SK-N-MC (cell line): ENCODE results near the gene BICC1.

ENCODE experiments used
- DNase-seq: peaks from one replicate; pipeline ENCODE4 v3.0.0-alpha.2; 2011; ENCODE audit warnings: low read depth, low spot score
- H3K27ac ChIP-seq: fragments of 200-600 bp; sonication (generic); 2 replicates; pipeline ENCODE4 v1.5.1; 2016; ENCODE audit warnings: mixed run types
- H3K36me3 ChIP-seq: fragments of 200-600 bp; sonication (generic); 2 replicates; pipeline ENCODE4 v1.6.1; 2017; ENCODE audit warnings: antibody characterized with exemption, low read length, mixed read lengths; ENCODE audit not compliant: insufficient read depth
- H3K4me3 ChIP-seq: fragments of 200-600 bp; sonication (generic); 2 replicates; pipeline ENCODE4 v1.5.1; 2016
- H3K9ac ChIP-seq: fragments of 200-600 bp; sonication (generic); 2 replicates; pipeline ENCODE4 v1.8.0; 2017; ENCODE audit warnings: mixed run types, mixed read lengths; ENCODE audit not compliant: insufficient read length
- H3K9me3 ChIP-seq: fragments of 200-600 bp; sonication (generic); 2 replicates; pipeline ENCODE4 v1.6.1; 2017; ENCODE audit warnings: low read depth, mild to moderate bottlenecking, antibody characterized with exemption, low read length, moderate library complexity, mixed read lengths
- EZH2 ChIP-seq: fragments of 200-600 bp; sonication (generic); IDR thresholded peaks from one replicate; pipeline ENCODE4 v1.6.1; 2017; ENCODE audit warnings: antibody characterized with exemption
- FOXP2 ChIP-seq: optimal IDR thresholded peaks from 2 replicates; pipeline ENCODE3; 2011; ENCODE audit warnings: mild to moderate bottlenecking, moderate library complexity; ENCODE audit not compliant: insufficient read depth; ENCODE audit errors: extremely low read length, control extremely low read depth
- POLR2AphosphoS5 ChIP-seq: IDR thresholded peaks from 2 replicates; pipeline ENCODE4 v1.6.1; 2012; ENCODE audit warnings: mild to moderate bottlenecking, low read depth, low read length, borderline replicate concordance

Gene BICC1

DNA sequence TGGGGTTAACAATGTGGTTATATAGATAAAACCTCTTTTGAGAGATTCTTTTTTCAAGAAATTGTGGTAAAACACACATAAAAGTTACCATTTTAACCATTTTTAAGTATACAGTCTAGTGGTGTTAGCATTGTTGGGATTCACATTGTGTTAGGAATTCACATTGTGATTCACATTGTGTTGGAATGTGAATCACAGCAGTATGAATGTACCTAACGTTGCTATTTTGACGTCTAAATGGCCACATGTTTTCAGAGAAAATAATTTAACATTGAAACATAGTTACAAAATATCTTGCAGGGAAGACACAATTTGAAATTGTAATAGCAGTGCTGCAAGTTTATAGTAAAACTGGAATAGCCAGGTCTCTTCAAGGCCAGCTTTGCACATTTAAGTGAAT is 129.0 kb downstream of the BICC1 start:
- H3K9ac ChIP-seq, result no peak overlapping the region
- H3K4me3 ChIP-seq, result no peak overlapping the region
- no peak overlapping the region for H3K27ac ChIP-seq
- H3K36me3 ChIP-seq, result no peaks in the 10 kb centered on the region
- no peaks in the 10 kb centered on the region for H3K9me3 ChIP-seq
- no peak for DNase-seq
- TF ChIP-seq EZH2 (no peak), FOXP2 (no peak), POLR2AphosphoS5 (no peak)

DNA sequence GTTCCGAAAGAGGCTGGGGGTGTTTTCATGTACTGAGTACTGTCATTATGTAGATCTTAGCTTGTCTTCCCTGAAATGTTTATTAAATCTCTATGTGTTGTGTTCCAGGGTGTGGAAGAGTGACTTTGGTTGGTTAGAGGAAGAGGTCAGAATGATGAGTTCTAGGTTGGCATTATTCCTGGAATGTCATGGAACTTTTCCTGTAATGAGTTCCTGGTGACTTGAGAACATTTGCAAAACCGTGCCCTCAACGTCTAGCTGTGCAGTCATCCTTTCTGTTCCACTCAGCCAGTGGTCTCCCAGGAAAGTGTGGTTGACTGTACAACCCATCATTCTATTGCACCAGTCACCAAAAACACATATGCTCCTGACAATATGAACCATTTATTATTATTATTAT is 129.6 kb downstream of the BICC1 start:
- Histone ChIP-seq H3K9me3 (no peaks in the 10 kb centered on the region), H3K9ac (no peak overlapping the region), H3K4me3 (no peak overlapping the region), H3K36me3 (no peaks in the 10 kb centered on the region), H3K27ac (no peak overlapping the region)
- DNase-seq, result no peak
- TF ChIP-seq FOXP2 (no peak), EZH2 (no peak), POLR2AphosphoS5 (no peak)

DNA sequence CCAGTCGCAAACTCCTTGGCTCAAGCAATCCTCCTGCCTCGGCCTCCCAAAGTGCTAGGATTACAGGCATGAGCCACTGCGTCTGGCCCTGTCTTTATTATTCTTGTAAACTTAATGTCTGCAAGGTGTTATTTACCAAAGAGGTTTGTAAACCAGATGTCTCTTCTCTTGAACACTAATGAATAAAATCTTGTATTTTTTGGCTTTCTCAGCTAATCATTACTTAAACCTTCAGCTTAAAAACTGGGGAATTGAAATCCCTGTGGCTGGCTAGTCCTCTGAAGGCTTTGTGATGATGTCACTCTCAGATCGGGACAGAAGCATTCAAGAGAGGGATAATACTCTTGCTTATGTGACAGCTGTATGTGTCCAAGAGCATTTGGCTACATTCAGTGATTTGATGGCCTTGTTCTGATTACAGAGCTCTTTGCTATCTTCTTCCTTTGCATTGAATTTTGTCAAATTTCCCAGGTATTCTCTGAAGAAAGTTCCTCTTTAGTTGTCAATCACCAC is 130.3 kb downstream of the BICC1 start:
- no peaks in the 10 kb centered on the region for H3K9me3 ChIP-seq
- no peak overlapping the region for H3K9ac ChIP-seq
- no peaks in the 10 kb centered on the region for H3K36me3 ChIP-seq
- TF ChIP-seq FOXP2 (no peak), EZH2 (no peak), POLR2AphosphoS5 (no peak)
- DNase-seq, result no peak
- H3K4me3 ChIP-seq, result no peak overlapping the region
- H3K27ac ChIP-seq, result no peak overlapping the region

DNA sequence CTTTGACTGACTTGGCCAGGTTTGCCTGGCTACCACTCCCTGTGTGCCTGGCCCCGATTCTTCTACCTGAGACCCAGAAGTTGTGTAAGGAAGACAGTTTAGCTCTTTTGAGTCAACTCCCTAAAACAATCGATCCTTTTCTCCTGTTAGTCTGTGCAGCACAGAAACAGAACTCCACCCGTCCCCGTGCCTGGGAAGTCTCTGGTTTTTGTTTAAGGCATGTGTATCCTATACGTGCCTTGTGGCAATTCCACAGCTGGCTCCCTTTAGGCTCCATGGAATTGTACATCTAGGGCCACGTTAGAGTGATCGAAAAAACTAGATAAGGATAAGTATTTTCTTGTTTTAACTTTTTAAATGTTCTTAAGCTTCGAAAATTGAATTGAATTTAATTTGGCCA is 131.6 kb downstream of the BICC1 start:
- H3K9me3 ChIP-seq, result no peaks in the 10 kb centered on the region
- H3K9ac ChIP-seq, result no peak overlapping the region
- H3K27ac ChIP-seq, result no peak overlapping the region
- TF ChIP-seq FOXP2, result no peak
- TF ChIP-seq POLR2AphosphoS5, result no peak
- TF ChIP-seq EZH2, result no peak
- no peaks in the 10 kb centered on the region for H3K36me3 ChIP-seq
- no peak for DNase-seq
- H3K4me3 ChIP-seq, result no peak overlapping the region

DNA sequence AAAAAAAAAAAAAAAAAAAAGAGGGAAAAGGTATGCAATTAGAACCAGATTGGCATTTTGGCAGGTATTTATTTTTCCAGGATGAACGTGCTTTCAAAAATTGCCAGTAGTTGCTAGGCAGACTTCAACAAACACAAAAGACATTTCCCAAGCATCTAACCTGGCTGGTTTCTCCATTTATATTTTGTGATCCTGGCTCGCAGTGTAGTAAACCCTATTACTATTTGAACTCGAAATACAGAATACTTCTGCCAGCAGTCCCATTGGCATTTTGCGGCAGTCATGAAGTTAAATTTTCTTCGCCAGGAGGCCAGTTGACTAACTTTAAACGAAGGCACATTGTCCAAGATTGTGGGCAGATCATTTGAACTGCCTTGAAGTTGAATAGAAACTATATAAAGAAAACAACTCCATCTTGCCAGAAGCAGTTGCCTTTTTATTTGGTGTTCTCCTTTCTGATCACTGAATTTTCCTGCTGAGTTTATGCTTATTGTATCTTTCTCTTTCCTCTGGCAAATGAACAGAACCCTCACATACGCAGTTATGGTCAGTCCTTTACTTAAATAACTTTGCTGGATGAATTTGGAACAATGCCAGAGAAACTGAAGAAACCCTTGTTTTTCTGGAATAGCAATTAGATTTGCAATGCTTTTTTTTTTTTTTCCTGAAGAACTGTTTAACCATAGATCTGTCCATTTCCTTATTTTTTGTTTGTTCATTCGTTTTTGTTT is 132.9 kb downstream of the BICC1 start:
- no peak for TF ChIP-seq POLR2AphosphoS5
- no peak for TF ChIP-seq FOXP2
- TF ChIP-seq EZH2, result no peak
- DNase-seq, result no peak
- Histone ChIP-seq H3K36me3 (no peaks in the 10 kb centered on the region), H3K9me3 (no peaks in the 10 kb centered on the region), H3K27ac (no peak overlapping the region), H3K9ac (no peak overlapping the region), H3K4me3 (no peak overlapping the region)

DNA sequence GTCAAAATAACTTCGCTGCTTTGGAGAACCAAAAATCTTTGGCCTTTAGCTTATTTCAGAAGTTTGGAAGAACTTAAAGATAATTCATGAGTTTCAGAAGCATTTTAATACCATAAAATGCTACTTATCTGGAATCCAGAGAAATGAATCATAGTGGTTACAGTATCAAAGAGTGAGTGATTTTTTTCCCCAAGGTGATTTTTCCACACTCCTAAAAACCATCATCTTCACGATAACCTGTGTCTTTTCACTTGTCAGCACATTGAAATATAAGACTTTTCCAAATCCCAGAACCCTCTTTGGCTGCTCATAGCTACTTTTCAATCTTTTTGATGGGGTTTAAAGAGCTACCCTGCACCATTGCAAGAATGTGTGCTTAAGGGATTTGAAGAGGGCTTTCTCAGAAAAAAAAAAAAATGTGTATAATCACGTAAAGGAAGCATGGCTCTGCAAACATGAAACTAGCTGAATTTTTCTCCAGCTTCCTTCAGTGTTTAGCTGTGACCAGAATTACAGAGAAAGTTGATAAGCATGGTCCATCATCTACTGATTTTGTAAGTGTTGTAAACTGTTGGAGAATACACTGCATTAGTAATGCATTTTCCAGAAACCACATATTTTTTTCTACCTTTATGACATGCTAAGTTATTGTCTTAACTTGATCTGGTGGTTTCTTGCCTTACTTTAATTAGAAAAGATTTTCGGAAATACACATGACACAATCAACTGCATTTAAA is 134.9 kb downstream of the BICC1 start:
- Histone ChIP-seq H3K36me3 (no peaks in the 10 kb centered on the region), H3K4me3 (no peak overlapping the region), H3K9ac (no peak overlapping the region), H3K27ac (no peak overlapping the region), H3K9me3 (no peaks in the 10 kb centered on the region)
- TF ChIP-seq POLR2AphosphoS5, result no peak
- TF ChIP-seq EZH2, result no peak
- no peak for TF ChIP-seq FOXP2
- no peak for DNase-seq

DNA sequence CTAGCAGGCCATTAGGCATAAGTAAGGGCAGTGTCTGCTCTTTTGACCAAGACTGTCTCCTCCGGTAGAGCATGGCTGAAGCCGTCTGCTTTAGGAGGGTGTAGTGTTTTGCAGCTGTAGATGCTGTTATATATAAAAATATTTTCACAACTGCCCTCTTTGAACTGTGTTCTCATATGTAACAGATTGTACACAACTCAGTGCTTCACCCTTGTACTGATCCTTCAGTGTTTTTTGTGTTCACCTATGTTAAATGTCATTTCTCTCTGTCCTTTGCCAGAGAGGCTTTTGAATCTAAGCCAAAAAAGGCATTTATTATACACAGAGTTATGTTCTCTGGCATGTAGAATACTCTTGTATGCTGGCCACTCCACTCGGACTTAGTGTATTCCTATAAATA is 135.5 kb downstream of the BICC1 start:
- TF ChIP-seq FOXP2 (no peak), POLR2AphosphoS5 (no peak), EZH2 (no peak)
- no peak for DNase-seq

DNA sequence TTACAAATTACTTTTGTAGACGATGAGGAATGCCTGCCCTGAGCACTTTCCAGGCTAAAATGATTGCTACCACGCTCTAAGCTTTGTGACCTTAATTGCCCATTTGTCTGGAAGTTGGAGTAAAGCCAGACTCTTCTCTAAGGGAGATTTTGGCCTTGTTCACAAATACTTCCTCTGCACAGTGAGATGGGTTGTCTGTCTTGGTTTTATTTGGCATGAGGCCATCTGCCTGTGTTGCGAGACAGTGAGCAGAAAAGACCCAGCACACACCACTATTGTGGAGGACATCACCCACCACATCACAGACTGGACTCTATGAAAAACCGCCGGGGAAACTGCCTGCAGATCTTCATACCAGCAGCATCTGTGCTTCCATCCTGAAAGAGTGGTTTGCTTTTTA is 138.4 kb downstream of the BICC1 start:
- no peak for TF ChIP-seq POLR2AphosphoS5
- TF ChIP-seq FOXP2, result no peak
- H3K9ac ChIP-seq, result no peak overlapping the region
- H3K4me3 ChIP-seq, result no peak overlapping the region
- H3K27ac ChIP-seq, result no peak overlapping the region
- H3K36me3 ChIP-seq, result no peaks in the 10 kb centered on the region
- H3K9me3 ChIP-seq, result no peaks in the 10 kb centered on the region
- DNase-seq, result no peak

More for the DNA sequence above, 135.5 kb downstream of the BICC1 start:
- Histone ChIP-seq H3K9me3 (no peaks in the 10 kb centered on the region), H3K36me3 (no peaks in the 10 kb centered on the region), H3K27ac (no peak overlapping the region), H3K4me3 (no peak overlapping the region), H3K9ac (no peak overlapping the region)

DNA sequence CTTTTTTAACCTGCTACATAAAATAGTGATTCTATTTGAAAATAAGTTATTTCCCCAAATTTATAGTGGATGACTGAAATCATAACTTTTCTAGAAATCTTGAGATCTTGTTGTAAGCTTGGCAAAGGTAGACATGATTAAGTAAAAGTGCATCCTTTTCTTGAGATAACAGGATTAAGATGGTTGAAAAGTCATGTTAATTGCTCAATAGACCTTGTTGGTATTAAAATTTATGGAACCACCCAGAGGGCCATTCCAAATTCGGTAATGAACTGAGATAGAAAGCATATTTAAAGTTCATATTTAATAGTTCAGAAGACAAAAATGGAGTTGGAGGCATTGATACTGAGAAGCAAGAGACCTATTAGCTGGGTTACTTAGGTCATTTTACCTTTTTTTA is 139.1 kb downstream of the BICC1 start:
- H3K9ac ChIP-seq, result no peak overlapping the region
- no peak overlapping the region for H3K4me3 ChIP-seq
- H3K36me3 ChIP-seq, result no peaks in the 10 kb centered on the region
- no peak for TF ChIP-seq FOXP2
- no peak for TF ChIP-seq EZH2
- TF ChIP-seq POLR2AphosphoS5, result no peak
- DNase-seq, result no peak
- no peaks in the 10 kb centered on the region for H3K9me3 ChIP-seq
- H3K27ac ChIP-seq, result no peak overlapping the region
